IMR-90 (cell line): Measurements from ENCODE around the gene B4GALT5.

Source experiments
- CTCF ChIP-seq: conservative IDR thresholded peaks from 2 replicates; pipeline ENCODE4 v1.5.1; 2012; ENCODE audit warnings: mild to moderate bottlenecking, low read depth, low read length, improper control_type of control experiment
- MAFK ChIP-seq: IDR thresholded peaks from 2 replicates; pipeline ENCODE4 v1.6.1; 2012; ENCODE audit warnings: low read depth, low read length, improper control_type of control experiment
- MAZ ChIP-seq: IDR thresholded peaks from 2 replicates; pipeline ENCODE4 v1.6.1; 2012; ENCODE audit warnings: low read depth, mild to moderate bottlenecking, low read length, improper control_type of control experiment, moderate library complexity, borderline replicate concordance
- POLR2A ChIP-seq: IDR thresholded peaks from 2 replicates; pipeline ENCODE4 v1.6.1; 2012; ENCODE audit warnings: mild to moderate bottlenecking, low read depth, low read length

- TF ChIP-seq CTCF: no peak
- TF ChIP-seq POLR2A: no peak
- no peak for TF ChIP-seq MAFK
- no peak for TF ChIP-seq MAZ
These were observed 12.4 kb downstream of the B4GALT5 start for GRCh38 chr20:49701241-49701790.
